Mesenchymal stem cell (in vitro differentiated cells and primary cell): ENCODE data around the gene RAE1.
A peak's percentile ranks its signal among the peaks of the same experiment; 100 is the strongest.

Source experiments
- DNase-seq: peaks from one replicate; pipeline ENCODE4 v3.0.0-alpha.2; 2013
- H2AFZ ChIP-seq: one replicate; pipeline ENCODE4 v1.6.1; 2013; ENCODE audit warnings: low read depth, mild to moderate bottlenecking, control low read depth, inconsistent platforms, low read length, moderate library complexity
- H2AK5ac ChIP-seq: 2 replicates; pipeline ENCODE4 v1.6.1; 2013; ENCODE audit warnings: low read length, moderate library complexity, mild to moderate bottlenecking, inconsistent platforms; ENCODE audit not compliant: severe bottlenecking
- H2BK120ac ChIP-seq: one replicate; pipeline ENCODE4 v1.6.1; 2013; ENCODE audit warnings: low read depth, mild to moderate bottlenecking, inconsistent platforms, low read length, moderate library complexity
- H2BK12ac ChIP-seq, 2 experiments: one replicate each; pipeline ENCODE4 v1.6.1; 2013; ENCODE audit warnings: inconsistent platforms in 2 of 2, low read length in 2 of 2, mild to moderate bottlenecking in 2 of 2, moderate library complexity in 2 of 2, control low read depth in 1 of 2
- H2BK15ac ChIP-seq: one replicate; pipeline ENCODE4 v1.6.1; 2013; ENCODE audit warnings: mild to moderate bottlenecking, low read depth, inconsistent platforms; ENCODE audit not compliant: poor library complexity, severe bottlenecking
- H2BK5ac ChIP-seq: 2 replicates; pipeline ENCODE4 v1.6.1; 2013; ENCODE audit warnings: low read depth, mild to moderate bottlenecking, low read length, control low read depth, inconsistent platforms; ENCODE audit not compliant: poor library complexity, severe bottlenecking
- H3K14ac ChIP-seq, 2 experiments: one replicate each; pipeline ENCODE4 v1.6.1; 2013; ENCODE audit warnings: inconsistent platforms in 2 of 2, low read length in 2 of 2, control low read depth in 1 of 2, mild to moderate bottlenecking in 1 of 2, moderate library complexity in 1 of 2
- H3K18ac ChIP-seq, 2 experiments: one replicate each; pipeline ENCODE4 v1.6.1; 2013; ENCODE audit warnings: inconsistent platforms in 2 of 2, low read length in 2 of 2, control low read depth in 1 of 2, low read depth in 1 of 2, mild to moderate bottlenecking in 1 of 2
- H3K23ac ChIP-seq, 2 experiments: one replicate each; pipeline ENCODE4 v1.6.1; 2013; ENCODE audit warnings: inconsistent platforms in 2 of 2, low read length in 2 of 2, mild to moderate bottlenecking in 2 of 2, moderate library complexity in 2 of 2, control low read depth in 1 of 2
- H3K27ac ChIP-seq: 2 replicates; pipeline ENCODE4 v1.5.1; 2013; ENCODE audit warnings: mild to moderate bottlenecking, moderate library complexity, low read length, control low read depth, inconsistent platforms; ENCODE audit not compliant: poor library complexity, severe bottlenecking
- H3K27me3 ChIP-seq, 2 experiments: 2 replicates each; pipeline versions ENCODE4 v1.6.1 to v1.7.0; 2013; ENCODE audit warnings: low read length in 2 of 2, mild to moderate bottlenecking in 2 of 2, moderate library complexity in 2 of 2, control low read depth in 1 of 2, inconsistent platforms in 1 of 2; ENCODE audit not compliant: control insufficient read depth in 1 of 2, insufficient read depth in 1 of 2
- H3K36me3 ChIP-seq, 2 experiments: 2 replicates each; pipeline versions ENCODE4 v1.6.1 to v1.7.0; 2013; ENCODE audit warnings: low read length in 2 of 2, control low read depth in 1 of 2, inconsistent platforms in 1 of 2, low read depth in 1 of 2, mild to moderate bottlenecking in 1 of 2; ENCODE audit not compliant: insufficient read depth in 2 of 2, control insufficient read depth in 1 of 2
- H3K4ac ChIP-seq, 2 experiments: one replicate each; pipeline ENCODE4 v1.6.1; 2013; ENCODE audit warnings: inconsistent platforms in 2 of 2, low read length in 2 of 2, mild to moderate bottlenecking in 2 of 2, moderate library complexity in 2 of 2, control low read depth in 1 of 2, low read depth in 1 of 2
- H3K4me1 ChIP-seq: 2 replicates; pipeline ENCODE4 v1.6.1; 2013; ENCODE audit warnings: low read depth, low read length, control low read depth; ENCODE audit not compliant: control insufficient read depth, insufficient read depth
- H3K4me2 ChIP-seq: 2 replicates; pipeline ENCODE4 v1.6.1; 2013; ENCODE audit warnings: low read length, mild to moderate bottlenecking, inconsistent platforms; ENCODE audit not compliant: poor library complexity, severe bottlenecking
- H3K4me3 ChIP-seq, 2 experiments: 2 replicates each; pipeline versions ENCODE4 v1.5.1 to v1.7.0; 2013; ENCODE audit warnings: low read length in 2 of 2, mild to moderate bottlenecking in 2 of 2, control low read depth in 1 of 2, low read depth in 1 of 2; ENCODE audit not compliant: insufficient read depth in 1 of 2
- H3K79me1 ChIP-seq: replicated peaks from 2 replicates; pipeline ENCODE4 v1.6.1; 2013; ENCODE audit warnings: mild to moderate bottlenecking, control low read depth, low read length, inconsistent platforms; ENCODE audit not compliant: poor library complexity, severe bottlenecking
- H3K9ac ChIP-seq: 2 replicates; pipeline ENCODE4 v1.7.0; 2013; ENCODE audit warnings: mild to moderate bottlenecking, low read length, moderate library complexity
- H3K9me3 ChIP-seq: 2 replicates; pipeline ENCODE4 v1.7.0; 2013; ENCODE audit warnings: mild to moderate bottlenecking, low read length; ENCODE audit not compliant: control insufficient read depth
- H4K8ac ChIP-seq: one replicate; pipeline ENCODE4 v1.6.1; 2013; ENCODE audit warnings: inconsistent platforms, mild to moderate bottlenecking, low read length, moderate library complexity
- H4K91ac ChIP-seq: one replicate; pipeline ENCODE4 v1.6.1; 2013; ENCODE audit warnings: mild to moderate bottlenecking, low read length, inconsistent platforms
- WGBS: methylation state at CpG from one replicate; pipeline ENCODE4 v1.1.7; 2013; ENCODE audit warnings: mixed read lengths; 5-methylcytosine and 5-hydroxymethylcytosine counted together

Gene RAE1

DNA sequence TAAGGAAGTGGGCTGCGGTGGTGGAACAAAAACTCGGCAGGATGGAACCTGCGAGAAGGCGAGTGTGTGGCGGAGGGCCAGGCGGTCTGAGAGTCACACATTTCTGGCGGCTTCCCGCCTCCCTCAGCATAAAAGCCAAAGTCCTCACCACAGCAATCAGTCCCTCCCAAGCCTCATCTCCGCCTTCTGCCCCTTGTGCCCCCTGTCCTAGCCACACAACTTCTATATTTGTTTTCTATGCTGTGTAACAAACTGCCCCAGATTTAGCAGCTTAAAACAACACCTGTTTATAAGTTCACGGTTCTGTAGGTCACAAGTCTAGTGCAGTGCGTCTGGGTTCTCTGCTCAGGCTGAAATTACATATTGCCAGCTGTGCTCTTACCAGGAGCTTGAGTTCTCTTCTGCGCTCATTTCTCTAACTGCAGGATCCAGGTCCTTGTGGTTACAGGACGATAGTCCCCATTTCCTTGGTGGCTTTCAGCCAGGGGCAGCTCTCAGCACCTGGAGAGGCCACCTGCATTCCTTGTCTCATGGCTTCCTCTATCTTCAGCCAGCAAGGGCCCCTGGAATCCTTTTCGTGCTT, 33.2 kb upstream of the RAE1 start:
- peaks cover 59 to 67% of the 10 kb centered on the region in 2 experiments for H3K27me3 ChIP-seq
- H3K4ac ChIP-seq, result no peak overlapping the region
- no peak overlapping the region for H4K91ac ChIP-seq
- no peak overlapping the region for H2BK15ac ChIP-seq
- H3K9ac ChIP-seq, result no peak overlapping the region
- DNase-seq, result no peak
- H2AK5ac ChIP-seq, result no peak overlapping the region
- no peak overlapping the region for H3K14ac ChIP-seq
- 84% methylated on average over 14 of the region's 14 CpGs for WGBS
- H3K4me1 ChIP-seq, result peaks cover under 1% of the 10 kb centered on the region
- no peak overlapping the region for H4K8ac ChIP-seq
- no peak overlapping the region for H2BK120ac ChIP-seq
- no peak overlapping the region for H3K4me3 ChIP-seq
- no peak overlapping the region for H3K27ac ChIP-seq
- H3K79me1 ChIP-seq, result no peaks in the 10 kb centered on the region
- peak overlapping the region in 1 of 2 experiments; percentile 32 for H3K23ac ChIP-seq
- H3K4me2 ChIP-seq, result no peak overlapping the region
- no peak overlapping the region for H2BK5ac ChIP-seq
- no peaks in the 10 kb centered on the region for H3K9me3 ChIP-seq
- no peak overlapping the region for H2AFZ ChIP-seq
- H3K36me3 ChIP-seq, result no peaks in the 10 kb centered on the region
- H3K18ac ChIP-seq, result no peak overlapping the region
- H2BK12ac ChIP-seq, result no peak overlapping the region

DNA sequence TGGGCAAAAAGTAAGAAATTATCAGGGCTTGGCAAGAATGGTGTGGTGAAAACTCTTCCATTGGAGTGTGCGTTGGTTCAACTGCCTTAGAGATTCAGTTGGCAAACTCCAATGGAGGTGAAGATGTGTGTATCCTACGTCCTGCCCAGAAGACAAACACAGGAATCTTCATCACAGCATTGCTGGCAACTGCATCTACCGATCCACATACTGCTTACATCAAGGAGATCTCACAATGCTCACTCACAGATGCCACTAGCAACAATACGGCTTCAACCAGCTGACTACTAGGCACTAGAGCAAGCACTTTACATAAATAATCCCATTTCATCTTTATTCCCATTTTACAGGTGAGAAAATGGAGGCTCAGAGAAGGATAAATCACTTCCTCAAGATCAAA, 31.5 kb upstream of the RAE1 start:
- no peak for DNase-seq
- 76% methylated on average over 4 of the region's 4 CpGs for WGBS
- H3K18ac ChIP-seq, result no peak overlapping the region
- no peaks in the 10 kb centered on the region for H3K36me3 ChIP-seq
- H2BK15ac ChIP-seq, result no peak overlapping the region
- H4K8ac ChIP-seq, result no peak overlapping the region
- H3K27ac ChIP-seq, result no peak overlapping the region
- H2AFZ ChIP-seq, result no peak overlapping the region
- no peak overlapping the region for H2AK5ac ChIP-seq
- H3K14ac ChIP-seq, result no peak overlapping the region
- H2BK5ac ChIP-seq, result no peak overlapping the region
- H4K91ac ChIP-seq, result no peak overlapping the region
- no peak overlapping the region for H3K4me3 ChIP-seq
- no peak overlapping the region for H3K9ac ChIP-seq
- H3K23ac ChIP-seq, result no peak overlapping the region
- H2BK120ac ChIP-seq, result no peak overlapping the region
- peaks cover 4% of the 10 kb centered on the region for H3K4me1 ChIP-seq
- no peak overlapping the region for H3K4me2 ChIP-seq
- peaks cover 55 to 57% of the 10 kb centered on the region in 2 experiments for H3K27me3 ChIP-seq
- no peak overlapping the region for H3K4ac ChIP-seq
- H2BK12ac ChIP-seq, result no peak overlapping the region
- no peaks in the 10 kb centered on the region for H3K9me3 ChIP-seq
- no peaks in the 10 kb centered on the region for H3K79me1 ChIP-seq

- Histone ChIP-seq H3K23ac (no peak overlapping the region), H4K91ac (no peak overlapping the region), H3K9me3 (no peaks in the 10 kb centered on the region), H3K79me1 (no peaks in the 10 kb centered on the region), H3K27me3 (peaks cover 52 to 61% of the 10 kb centered on the region in 2 experiments), H2BK5ac (no peak overlapping the region), H2BK15ac (no peak overlapping the region), H3K4ac (no peak overlapping the region), H3K27ac (no peak overlapping the region), H3K4me1 (peaks cover 4% of the 10 kb centered on the region), H3K4me3 (no peak overlapping the region), H4K8ac (no peak overlapping the region), H2BK120ac (no peak overlapping the region), H3K18ac (no peak overlapping the region), H3K36me3 (no peaks in the 10 kb centered on the region), H3K14ac (no peak overlapping the region), H3K4me2 (no peak overlapping the region), H2AFZ (no peak overlapping the region), H2AK5ac (no peak overlapping the region), H2BK12ac (no peak overlapping the region), H3K9ac (no peak overlapping the region)
- no peak for DNase-seq
- 80% methylated on average over 2 of the region's 3 CpGs for WGBS
Observed at GRCh38 chr20:57320358-57320757, 30.7 kb upstream of the RAE1 start.

DNA sequence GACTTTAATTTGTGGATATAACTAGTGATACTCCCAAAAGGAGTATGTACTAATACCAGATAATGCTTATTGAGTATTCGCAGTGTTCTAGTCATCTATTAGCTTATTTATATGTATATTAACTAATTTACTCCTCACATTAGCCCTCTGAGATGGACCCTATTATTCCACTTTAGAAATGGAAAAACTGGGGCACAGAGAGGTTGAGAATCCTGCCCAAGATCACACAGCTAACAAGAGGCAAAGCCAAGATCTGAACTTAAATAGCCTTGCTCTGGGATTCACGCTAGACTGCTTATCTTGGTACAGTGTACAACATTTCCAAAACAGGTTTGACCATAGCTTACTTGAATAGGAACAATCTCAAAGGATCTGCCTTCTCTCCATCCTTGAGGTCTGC, 29.9 kb upstream of the RAE1 start:
- H2AK5ac ChIP-seq, result no peak overlapping the region
- no peaks in the 10 kb centered on the region for H3K9me3 ChIP-seq
- no peak overlapping the region for H3K23ac ChIP-seq
- no peak overlapping the region for H2BK120ac ChIP-seq
- no peak overlapping the region for H4K91ac ChIP-seq
- H4K8ac ChIP-seq, result no peak overlapping the region
- no peak overlapping the region for H3K27ac ChIP-seq
- H3K36me3 ChIP-seq, result no peaks in the 10 kb centered on the region
- H3K4me3 ChIP-seq, result no peak overlapping the region
- peaks cover 52 to 57% of the 10 kb centered on the region in 2 experiments for H3K27me3 ChIP-seq
- WGBS, result 67% methylated on average over 1 of the region's 2 CpGs
- H3K14ac ChIP-seq, result no peak overlapping the region
- H2BK12ac ChIP-seq, result no peak overlapping the region
- H3K4me1 ChIP-seq, result peaks cover 4% of the 10 kb centered on the region
- no peak overlapping the region for H3K18ac ChIP-seq
- H2BK15ac ChIP-seq, result no peak overlapping the region
- H3K79me1 ChIP-seq, result no peaks in the 10 kb centered on the region
- no peak overlapping the region for H2BK5ac ChIP-seq
- H3K9ac ChIP-seq, result no peak overlapping the region
- no peak for DNase-seq
- H2AFZ ChIP-seq, result no peak overlapping the region
- no peak overlapping the region for H3K4me2 ChIP-seq
- no peak overlapping the region for H3K4ac ChIP-seq
